Neural cell (in vitro differentiated cells): ENCODE data around the gene MXD1. TPM values are rescaled to one million over a fixed set of nuclear protein-coding genes. Genes with fewer than 3 reads are reported as not detected.
"Not testable (repeated sequence)": the region's sequence is repeated elsewhere in the genome, so short reads cannot be mapped to it uniquely, and the experiment has no call there.

Source experiments
- H2AFZ ChIP-seq: fragments of 200-600, 300-800 bp; sonication (generic), shearing (Covaris generic); 2 replicates; pipeline ENCODE4 v1.6.0; 2014; ENCODE audit warnings: low read depth, mild to moderate bottlenecking, antibody characterized with exemption, low read length, moderate library complexity
- H3F3A ChIP-seq: fragments of 200-600 bp; shearing (Covaris generic); 2 replicates; pipeline ENCODE4 v1.6.1; 2016; ENCODE audit warnings: mild to moderate bottlenecking, moderate library complexity, mixed read lengths, antibody characterized with exemption, low read length; ENCODE audit not compliant: insufficient read depth, poor library complexity, severe bottlenecking
- H3K27ac ChIP-seq: fragments of 200-600, 300-800 bp; sonication (generic), shearing (Covaris generic); 2 replicates; pipeline ENCODE4 v1.5.1; 2014; ENCODE audit warnings: mild to moderate bottlenecking, low read length, moderate library complexity
- H3K27me3 ChIP-seq: fragments of 300-800, 200-600 bp; sonication (generic), shearing (Covaris generic); 2 replicates; pipeline ENCODE4 v1.6.0; 2014; ENCODE audit warnings: mild to moderate bottlenecking, low read depth, low read length, moderate library complexity; ENCODE audit not compliant: insufficient read depth
- H3K36me3 ChIP-seq: fragments of 300-800, 200-600 bp; sonication (generic), shearing (Covaris generic); 2 replicates; pipeline ENCODE4 v1.5.1; 2014; ENCODE audit warnings: mild to moderate bottlenecking, antibody characterized with exemption, low read length, moderate library complexity; ENCODE audit not compliant: insufficient read depth
- H3K4me2 ChIP-seq: fragments of 300-800, 200-600 bp; sonication (generic), shearing (Covaris generic); 2 replicates; pipeline ENCODE4 v1.6.0; 2014; ENCODE audit warnings: mild to moderate bottlenecking, low read length
- H3K4me3 ChIP-seq: fragments of 300-800, 200-600 bp; sonication (generic), shearing (Covaris generic); 2 replicates; pipeline ENCODE4 v1.5.1; 2014; ENCODE audit warnings: mild to moderate bottlenecking, low read length, moderate library complexity
- H3K79me2 ChIP-seq: fragments of 200-600 bp; shearing (Covaris generic); replicated peaks from 2 replicates; pipeline ENCODE4 v1.6.0; 2014; ENCODE audit warnings: mild to moderate bottlenecking, low read length, moderate library complexity; ENCODE audit not compliant: insufficient read depth
- H3K9ac ChIP-seq: fragments of 300-800, 200-600 bp; sonication (generic), shearing (Covaris generic); 2 replicates; pipeline ENCODE4 v1.6.1; 2016; ENCODE audit warnings: mild to moderate bottlenecking, low read length, mixed read lengths
- H3K9me2 ChIP-seq: fragments of 200-600 bp; shearing (Covaris generic); 2 replicates; pipeline ENCODE4 v1.6.1; 2016; ENCODE audit warnings: mild to moderate bottlenecking, low read length, mixed read lengths; ENCODE audit not compliant: insufficient read depth
- H3K9me3 ChIP-seq: fragments of 200-600, 300-800 bp; sonication (generic), shearing (Covaris generic); 2 replicates; pipeline ENCODE4 v1.6.1; 2016; ENCODE audit warnings: mild to moderate bottlenecking, mixed run types, low read length, moderate library complexity, mixed read lengths
- H4K20me1 ChIP-seq: fragments of 200-600 bp; shearing (Covaris generic); 2 replicates; pipeline ENCODE4 v1.6.1; 2016; ENCODE audit warnings: mild to moderate bottlenecking, mixed run types; ENCODE audit not compliant: insufficient read depth
- CTCF ChIP-seq: fragments of 450-650 bp; IDR thresholded peaks from 2 replicates; pipeline ENCODE4 v1.5.1; 2014; ENCODE audit warnings: antibody characterized with exemption, mild to moderate bottlenecking, moderate library complexity; ENCODE audit not compliant: poor library complexity, severe bottlenecking
- EP300 ChIP-seq: fragments of 450-650 bp; conservative IDR thresholded peaks from 2 replicates; pipeline ENCODE4 v1.6.1; 2014; ENCODE audit warnings: antibody characterized with exemption, mild to moderate bottlenecking, moderate library complexity; ENCODE audit not compliant: poor library complexity, severe bottlenecking
- EZH2 ChIP-seq: fragments of 200-600, 300-800 bp; shearing (Covaris generic), sonication (generic); IDR thresholded peaks from 2 replicates; pipeline ENCODE4 v1.6.1; 2014; ENCODE audit warnings: antibody characterized with exemption, low read length, borderline replicate concordance, mild to moderate bottlenecking; ENCODE audit not compliant: insufficient read depth, poor library complexity, severe bottlenecking
- MXI1 ChIP-seq: fragments of 450-650 bp; conservative IDR thresholded peaks from 2 replicates; pipeline ENCODE4 v1.6.1; 2014; ENCODE audit warnings: antibody characterized with exemption, mild to moderate bottlenecking; ENCODE audit not compliant: poor library complexity, severe bottlenecking
- POLR2AphosphoS5 ChIP-seq: IDR thresholded peaks from 2 replicates; pipeline ENCODE4 v1.6.1; 2012
- RAD21 ChIP-seq: fragments of 450-650 bp; conservative IDR thresholded peaks from 2 replicates; pipeline ENCODE4 v1.6.1; 2014; ENCODE audit warnings: antibody characterized with exemption, mild to moderate bottlenecking, moderate library complexity
- SMC3 ChIP-seq: fragments of 450-650 bp; conservative IDR thresholded peaks from 2 replicates; pipeline ENCODE4 v1.6.1; 2014; ENCODE audit warnings: antibody characterized with exemption, mild to moderate bottlenecking, moderate library complexity; ENCODE audit not compliant: poor library complexity
- TAF1 ChIP-seq: IDR thresholded peaks from 2 replicates; pipeline ENCODE4 v1.6.1; 2012; ENCODE audit warnings: low read depth
- polyA plus RNA-seq: library from polyadenylated mRNA; depleted of rRNA; stranded (reverse); fragments of >200 nt; gene quantifications from 2 replicates; pipeline ENCODE4 v1.2.3, GENCODE V29; 2014
- TF ChIP-seq, protein P1 (sequence below): IDR thresholded peaks from 2 replicates; pipeline ENCODE4 v1.6.1; 2012; ENCODE audit warnings: borderline replicate concordance

The MXD1 gene
- polyA plus RNA-seq, 1 donor from 2014 or later = 16.4 TPM

GRCh38 chr2:69893684-69894551 lies 21.0 kb upstream of the MXD1 start, which contains the start of gene SNRNP27:
SNRNP27 (plus strand) TSS chr2:69893956; CDS start chr2:69893985, 29 bp downstream.
- Histone ChIP-seq H3K9ac (peak within 1 kb of the TSS; percentile 84), H3K27me3 (no peaks in the 10 kb centered on the region), H4K20me1 (no peaks in the 10 kb centered on the region), H3K27ac (peak within 1 kb of the TSS; percentile 54), H3K4me3 (peak within 1 kb of the TSS; percentile 75), H3K79me2 (peaks cover 21% of the 10 kb centered on the region), H3K9me2 (no peaks in the 10 kb centered on the region), H2AFZ (peak within 1 kb of the TSS; percentile 70), H3F3A (no peaks in the 10 kb centered on the region), H3K36me3 (no peaks in the 10 kb centered on the region), H3K4me2 (peak within 1 kb of the TSS; percentile 63), H3K9me3 (no peaks in the 10 kb centered on the region)
- TF ChIP-seq, protein P1, sequence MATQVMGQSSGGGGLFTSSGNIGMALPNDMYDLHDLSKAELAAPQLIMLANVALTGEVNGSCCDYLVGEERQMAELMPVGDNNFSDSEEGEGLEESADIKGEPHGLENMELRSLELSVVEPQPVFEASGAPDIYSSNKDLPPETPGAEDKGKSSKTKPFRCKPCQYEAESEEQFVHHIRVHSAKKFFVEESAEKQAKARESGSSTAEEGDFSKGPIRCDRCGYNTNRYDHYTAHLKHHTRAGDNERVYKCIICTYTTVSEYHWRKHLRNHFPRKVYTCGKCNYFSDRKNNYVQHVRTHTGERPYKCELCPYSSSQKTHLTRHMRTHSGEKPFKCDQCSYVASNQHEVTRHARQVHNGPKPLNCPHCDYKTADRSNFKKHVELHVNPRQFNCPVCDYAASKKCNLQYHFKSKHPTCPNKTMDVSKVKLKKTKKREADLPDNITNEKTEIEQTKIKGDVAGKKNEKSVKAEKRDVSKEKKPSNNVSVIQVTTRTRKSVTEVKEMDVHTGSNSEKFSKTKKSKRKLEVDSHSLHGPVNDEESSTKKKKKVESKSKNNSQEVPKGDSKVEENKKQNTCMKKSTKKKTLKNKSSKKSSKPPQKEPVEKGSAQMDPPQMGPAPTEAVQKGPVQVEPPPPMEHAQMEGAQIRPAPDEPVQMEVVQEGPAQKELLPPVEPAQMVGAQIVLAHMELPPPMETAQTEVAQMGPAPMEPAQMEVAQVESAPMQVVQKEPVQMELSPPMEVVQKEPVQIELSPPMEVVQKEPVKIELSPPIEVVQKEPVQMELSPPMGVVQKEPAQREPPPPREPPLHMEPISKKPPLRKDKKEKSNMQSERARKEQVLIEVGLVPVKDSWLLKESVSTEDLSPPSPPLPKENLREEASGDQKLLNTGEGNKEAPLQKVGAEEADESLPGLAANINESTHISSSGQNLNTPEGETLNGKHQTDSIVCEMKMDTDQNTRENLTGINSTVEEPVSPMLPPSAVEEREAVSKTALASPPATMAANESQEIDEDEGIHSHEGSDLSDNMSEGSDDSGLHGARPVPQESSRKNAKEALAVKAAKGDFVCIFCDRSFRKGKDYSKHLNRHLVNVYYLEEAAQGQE = peak; percentile 99
- TF ChIP-seq MXI1 = peak; percentile 49
- no peak for TF ChIP-seq EZH2
- no peak for TF ChIP-seq CTCF
- TF ChIP-seq TAF1 = peak; percentile 100
- TF ChIP-seq RAD21 = no peak
- TF ChIP-seq POLR2AphosphoS5 = peak; percentile 86
- TF ChIP-seq EP300 = peak; percentile 23
- no peak for TF ChIP-seq SMC3

GRCh38 chr2:69894737-69895136 lies 20.2 kb upstream of the MXD1 start:
- H3K4me3 ChIP-seq = peak overlapping the region; percentile 75
- H3K27ac ChIP-seq, H3K36me3 ChIP-seq, H2AFZ ChIP-seq, H3F3A ChIP-seq, H3K4me2 ChIP-seq, H3K27me3 ChIP-seq, H3K9me3 ChIP-seq, H4K20me1 ChIP-seq, H3K9me2 ChIP-seq: not testable (repeated sequence)
- H3K9ac ChIP-seq = peak overlapping the region; percentile 84
- H3K79me2 ChIP-seq = peaks cover 21% of the 10 kb centered on the region
